D341Med (cell line): ENCODE data around the gene SOAT1.

Source experiments
- DNase-seq: peaks from one replicate; pipeline ENCODE4 v3.0.0; 2012; ENCODE audit warnings: low spot score

Gene SOAT1

GRCh38 chr1:179305450-179305849 is 11.9 kb downstream of the SOAT1 start:
- no peak for DNase-seq

DNA sequence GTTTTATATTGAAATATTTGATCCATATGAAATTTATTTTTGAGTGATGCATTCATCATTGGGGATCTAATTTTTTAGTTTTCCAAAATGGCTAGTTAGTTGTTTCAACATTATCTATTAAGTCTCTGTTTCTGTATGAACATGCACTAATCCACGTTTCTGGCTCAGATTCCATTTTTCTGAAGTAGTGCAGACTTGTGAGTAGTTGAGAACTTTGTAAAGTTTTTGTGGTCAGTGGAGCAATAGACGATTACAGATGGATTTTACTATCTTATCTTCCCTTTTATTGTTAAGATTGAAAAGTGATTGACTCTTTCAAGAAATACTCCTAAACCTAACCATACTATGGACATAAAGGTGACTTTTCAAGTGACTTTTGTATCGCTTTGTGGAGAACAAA is 16.7 kb downstream of the SOAT1 start:
- DNase-seq = no peak

DNA sequence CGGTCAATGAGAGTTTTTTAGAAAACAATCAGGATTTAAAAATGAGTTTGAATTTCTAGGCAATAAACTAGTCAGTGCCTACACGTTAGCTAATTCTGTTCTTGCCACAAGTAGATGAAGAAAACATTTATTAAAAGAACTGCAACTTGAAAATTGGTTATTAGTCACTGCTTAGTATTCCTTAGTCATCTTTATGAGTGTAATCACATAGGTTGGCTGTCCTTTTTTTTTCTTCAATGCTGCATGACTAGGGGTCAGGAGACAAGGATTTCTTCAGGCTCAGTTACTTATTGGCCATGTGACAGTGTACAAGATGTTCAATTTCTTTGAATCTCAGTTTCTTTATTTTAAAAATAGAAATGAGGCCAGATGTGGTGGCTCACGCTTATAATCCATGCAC is 17.1 kb downstream of the SOAT1 start:
- DNase-seq = no peak

DNA sequence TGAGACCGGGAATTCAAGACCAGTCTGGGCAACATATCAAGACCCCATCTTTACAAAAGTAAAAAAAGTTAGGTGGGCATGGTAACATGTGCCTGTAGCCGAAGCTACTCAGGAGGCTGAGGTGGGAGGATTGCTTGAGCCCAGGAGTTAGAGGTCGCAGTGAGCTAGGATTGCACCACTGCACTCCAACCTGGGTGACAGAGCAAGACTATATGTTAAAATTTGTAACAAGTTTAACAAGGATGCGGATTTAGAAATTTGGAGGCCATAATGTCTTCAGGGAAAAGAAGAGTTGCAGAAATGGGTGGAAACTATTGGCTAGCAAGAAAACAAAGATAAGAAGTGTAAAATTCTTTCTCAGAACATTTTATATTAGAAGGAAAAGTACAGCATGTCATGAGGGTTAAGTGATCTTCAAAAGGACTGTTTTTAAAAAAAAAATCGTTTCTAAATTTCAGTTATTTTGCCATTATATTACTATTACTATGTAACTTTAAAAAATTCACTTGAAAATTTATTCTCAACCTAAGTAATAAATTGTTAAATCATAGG is 17.6 kb downstream of the SOAT1 start:
- no peak for DNase-seq

DNA sequence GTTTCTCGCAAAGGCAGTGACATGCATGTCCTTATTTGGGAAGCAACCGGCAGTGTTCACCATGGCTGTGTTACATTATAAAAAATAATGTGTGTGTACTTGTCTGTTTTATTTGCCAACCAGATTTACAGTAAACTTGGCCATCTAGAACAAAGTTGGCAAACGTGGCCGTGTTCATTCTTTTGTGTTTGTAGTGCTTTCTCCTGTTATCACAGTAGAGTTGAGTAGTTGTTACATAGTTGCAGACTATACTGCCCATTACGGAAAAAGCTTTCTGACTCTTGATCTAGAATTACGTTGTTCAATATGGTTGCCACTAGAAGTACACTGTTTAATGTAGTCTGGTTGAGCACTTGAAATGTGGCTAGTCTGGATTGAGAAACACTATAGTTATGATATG is 19.4 kb downstream of the SOAT1 start:
- no peak for DNase-seq

- no peak for DNase-seq
Observed at GRCh38 chr1:179314928-179315327, 21.3 kb downstream of the SOAT1 start.

DNA sequence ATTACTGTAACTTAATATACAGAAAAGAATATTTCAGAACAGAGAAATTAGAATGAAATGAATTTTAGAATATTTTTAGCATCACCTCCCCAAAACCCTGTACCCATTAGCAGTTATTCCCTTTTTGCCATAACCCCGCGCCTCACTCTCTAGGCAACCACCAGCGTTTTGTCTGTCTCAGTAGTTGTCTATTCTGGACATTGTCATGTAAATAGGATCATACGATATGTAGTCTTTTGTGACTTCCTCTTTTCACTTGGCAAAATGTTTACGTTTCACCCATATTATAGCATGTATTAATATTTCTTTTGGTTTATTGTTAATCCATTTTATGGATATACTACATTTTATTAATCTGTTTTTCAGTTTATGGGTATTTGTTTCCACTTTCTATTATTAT is 24.9 kb downstream of the SOAT1 start:
- DNase-seq = no peak

DNA sequence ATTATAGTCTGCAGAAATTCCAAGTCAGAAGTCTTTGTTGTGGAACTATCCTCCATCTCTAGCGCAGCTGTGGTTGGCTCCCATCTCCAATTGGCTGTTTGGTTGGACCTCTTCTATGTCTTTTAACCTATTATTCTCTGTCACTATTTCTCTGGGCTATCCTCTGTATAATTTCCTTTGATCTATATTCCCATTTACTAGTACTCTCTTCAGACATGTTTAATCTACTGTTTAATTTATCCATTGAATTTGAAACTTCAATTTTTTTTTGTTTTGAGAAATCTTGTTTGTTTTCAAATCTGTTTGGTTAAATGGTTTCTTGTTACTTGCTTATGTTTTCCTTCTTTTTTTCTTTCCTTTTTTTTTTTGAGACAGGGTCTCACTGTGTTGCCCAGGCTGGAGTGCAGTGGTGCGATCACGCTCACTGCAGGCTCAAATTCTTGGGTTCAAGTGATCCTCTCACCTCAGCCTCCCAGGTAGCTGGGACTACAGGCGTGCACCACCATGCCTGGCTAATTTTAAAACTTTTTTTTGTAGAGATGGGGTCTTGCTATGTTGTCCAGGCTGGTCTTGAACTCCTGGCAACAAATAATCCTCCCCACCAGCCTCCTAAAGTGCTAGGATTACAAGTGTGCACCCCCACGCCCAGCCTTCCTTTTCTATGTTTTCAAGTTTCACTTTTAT is 28.1 kb downstream of the SOAT1 start:
- DNase-seq = no peak

GRCh38 chr1:179322557-179322956 is 29.0 kb downstream of the SOAT1 start:
- no peak for DNase-seq

- no peak for DNase-seq
Observed at GRCh38 chr1:179323436-179323835, 29.8 kb downstream of the SOAT1 start.

DNA sequence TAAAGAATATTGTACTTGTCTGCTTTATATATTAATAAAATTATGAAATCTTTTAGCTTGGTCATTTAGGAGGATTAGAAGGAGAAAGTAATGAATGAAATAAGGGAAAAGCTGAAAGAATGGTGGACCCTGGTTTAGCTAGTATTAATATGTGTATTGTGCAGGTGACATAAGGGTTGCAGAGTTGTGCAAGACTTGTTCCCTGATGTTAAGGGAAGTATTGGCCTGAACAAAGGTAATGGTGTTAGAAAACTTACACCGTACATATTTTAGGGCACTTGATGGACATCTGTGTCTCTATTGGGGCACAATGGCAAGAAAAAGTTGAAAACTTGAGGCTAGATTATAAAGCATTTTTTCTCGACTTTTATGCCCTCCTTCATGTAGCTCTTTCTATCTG is 32.2 kb downstream of the SOAT1 start:
- DNase-seq = no peak

- no peak for DNase-seq
Observed at GRCh38 chr1:179326746-179327145, 33.1 kb downstream of the SOAT1 start.

DNA sequence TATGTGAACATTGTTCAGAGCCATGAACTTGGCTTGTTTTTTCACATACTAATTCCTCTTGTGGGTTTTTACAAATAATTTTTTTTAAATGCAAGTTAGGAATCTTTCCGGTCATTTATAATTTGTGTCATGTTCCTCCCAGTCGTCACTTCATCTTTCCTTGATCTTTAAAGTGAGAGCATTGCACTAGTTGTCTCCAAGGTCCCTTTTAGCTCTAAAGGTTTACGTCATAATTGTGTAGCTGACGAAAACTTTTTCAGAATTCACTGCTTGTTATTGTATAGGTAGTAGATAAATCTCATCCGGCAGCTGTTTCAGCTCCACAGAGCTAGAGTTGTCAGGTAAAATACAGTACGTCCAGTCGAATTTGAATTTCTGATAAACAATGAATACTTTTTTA is 33.6 kb downstream of the SOAT1 start:
- no peak for DNase-seq

- DNase-seq = no peak
Observed at GRCh38 chr1:179327679-179328078, 34.1 kb downstream of the SOAT1 start.

DNA sequence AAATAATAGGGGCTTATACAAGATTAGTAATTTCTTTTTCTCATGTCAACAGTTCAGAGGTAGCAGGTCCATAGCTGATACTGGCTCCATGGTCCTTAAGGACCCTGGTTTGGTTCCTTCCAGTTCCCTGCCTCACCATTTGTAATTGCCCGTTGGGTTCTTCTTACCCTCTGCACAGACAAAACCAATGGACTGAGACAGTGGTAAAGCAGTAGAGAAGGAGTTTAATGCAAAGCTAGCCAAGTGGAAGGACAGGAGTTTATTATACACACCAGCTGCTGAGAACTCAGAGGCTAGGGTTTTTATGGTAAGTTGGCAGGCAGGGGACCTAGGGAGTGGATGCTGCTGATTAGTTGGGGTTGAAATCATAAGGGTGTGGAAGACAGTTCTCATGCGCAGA is 36.3 kb downstream of the SOAT1 start:
- DNase-seq = no peak

- DNase-seq = no peak
Observed at GRCh38 chr1:179334440-179334839, 40.8 kb downstream of the SOAT1 start.

GRCh38 chr1:179337288-179337687 is 43.7 kb downstream of the SOAT1 start:
- no peak for DNase-seq

DNA sequence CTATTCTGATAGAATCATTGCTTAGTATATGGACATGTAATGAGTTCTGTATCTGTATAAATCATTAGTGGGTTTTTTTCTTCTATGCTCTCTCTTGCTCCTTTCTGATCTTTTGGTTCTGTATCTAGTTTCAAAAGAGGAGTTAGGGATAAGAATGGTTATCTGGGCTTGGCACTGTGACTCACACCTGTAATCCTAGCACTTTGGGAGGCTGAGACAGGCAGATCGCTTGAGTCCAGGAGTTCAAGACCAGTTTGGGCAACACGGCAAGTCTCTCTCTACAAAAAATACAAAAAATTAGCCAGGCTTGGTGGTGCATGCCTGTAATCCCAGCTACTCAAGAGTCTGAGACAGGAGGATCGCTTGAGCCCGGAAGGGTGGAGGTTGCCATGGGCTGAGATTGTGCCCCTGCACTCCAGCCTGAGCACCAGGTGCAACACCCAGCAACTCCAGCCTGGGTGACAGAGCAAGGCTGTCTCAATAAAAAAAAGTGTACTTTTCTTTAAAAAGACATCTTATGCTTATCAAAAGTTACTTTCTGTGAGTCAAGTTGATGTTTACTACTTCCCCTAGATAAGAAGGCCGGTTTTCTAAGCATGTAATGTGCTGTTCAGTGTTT is 44.5 kb downstream of the SOAT1 start:
- no peak for DNase-seq

GRCh38 chr1:179340918-179341317 is 47.3 kb downstream of the SOAT1 start:
- DNase-seq = no peak

DNA sequence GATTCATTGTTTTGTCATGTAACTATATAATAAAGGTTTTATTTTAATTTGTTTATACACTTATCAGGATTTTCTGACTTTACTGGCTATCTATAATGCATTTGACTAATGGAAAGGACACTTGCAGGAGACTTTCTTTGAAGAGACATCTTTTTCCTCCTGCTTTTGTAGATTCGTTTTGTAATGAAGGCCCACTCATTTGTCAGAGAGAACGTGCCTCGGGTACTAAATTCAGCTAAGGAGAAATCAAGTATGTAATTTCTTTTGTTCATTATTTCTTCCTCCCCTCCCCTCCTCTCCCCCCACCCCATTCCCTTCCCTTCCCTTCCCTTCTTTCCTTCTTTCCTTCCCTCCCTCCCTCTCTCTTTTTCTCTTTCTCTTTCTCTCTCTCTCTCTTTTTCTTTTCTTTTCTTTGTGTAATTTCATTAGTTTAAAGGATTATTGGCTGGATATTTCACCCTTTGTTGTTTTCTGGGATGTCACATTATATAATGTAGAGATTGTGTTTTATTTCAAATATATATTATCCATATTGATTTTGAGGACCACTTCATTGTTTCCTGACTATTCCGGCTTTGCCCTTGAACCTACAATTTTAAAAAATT is 48.4 kb downstream of the SOAT1 start:
- DNase-seq = no peak

GRCh38 chr1:179342740-179343404 is 49.3 kb downstream of the SOAT1 start:
- DNase-seq = no peak

GRCh38 chr1:179351281-179351680 is 57.7 kb downstream of the SOAT1 start:
- DNase-seq = no peak

- no peak for DNase-seq
Observed at GRCh38 chr1:179352236-179352635, 58.6 kb downstream of the SOAT1 start.
